Heart left ventricle (tissue), 16 donors: Measurements from ENCODE around the gene NCOA1. TPM values are rescaled to one million over a fixed set of nuclear protein-coding genes. Genes with fewer than 3 reads are reported as not detected.

ENCODE experiments used
- ATAC-seq, 4 donors: fragments of 200-7000 bp; cut with Tn5 transposase; one replicate each; pipeline ENCODE4 v1.9.1; 2020 to 2022; ENCODE audit warnings: moderate library complexity in 4 of 4, mild to moderate bottlenecking in 3 of 4, moderate number of reproducible peaks in 1 of 4
- DNase-seq, 5 donors: peaks; one replicate each; pipeline ENCODE4 v3.0.0-alpha.2; 2020
- H3K27ac ChIP-seq, 12 donors: fragments of 200-600 bp; sonication (generic) in 4 of 12; one replicate each; pipeline versions ENCODE4 v1.5.0 to v1.8.0; 2016 to 2022; ENCODE audit warnings: mild to moderate bottlenecking in 2 of 12
- H3K27me3 ChIP-seq, 9 donors: fragments of 200-600 bp; sonication (generic) in 2 of 9; one replicate each; pipeline versions ENCODE4 v1.5.1 to v1.8.0; 2016 to 2022; ENCODE audit warnings: mild to moderate bottlenecking in 3 of 9
- H3K36me3 ChIP-seq, 9 donors: fragments of 200-600 bp; sonication (generic) in 2 of 9; one replicate each; pipeline versions ENCODE4 v1.5.0 to v1.8.0; 2018 to 2022; ENCODE audit warnings: mild to moderate bottlenecking in 2 of 9
- H3K4me1 ChIP-seq, 12 donors: fragments of 200-600 bp; sonication (generic) in 4 of 12; one replicate each; pipeline versions ENCODE4 v1.5.0 to v1.8.0; 2016 to 2022; ENCODE audit warnings: mild to moderate bottlenecking in 3 of 12
- H3K4me3 ChIP-seq, 12 donors: fragments of 200-600 bp; sonication (generic) in 4 of 12; one replicate each; pipeline versions ENCODE4 v1.5.0 to v1.8.0; 2017 to 2022; ENCODE audit warnings: mild to moderate bottlenecking in 9 of 12, moderate library complexity in 4 of 12
- H3K9me3 ChIP-seq, 12 donors: fragments of 200-600 bp; sonication (generic) in 4 of 12; one replicate each; pipeline versions ENCODE4 v1.5.0 to v1.8.0; 2016 to 2022; ENCODE audit warnings: mild to moderate bottlenecking in 1 of 12
- POLR2A ChIP-seq, 2 donors: fragments of 450-650 bp; IDR thresholded peaks; one replicate each; pipeline ENCODE4 v1.6.1; 2017; ENCODE audit warnings: antibody characterized with exemption in 2 of 2, mild to moderate bottlenecking in 2 of 2, moderate library complexity in 2 of 2
- WGBS, 4 donors: extraction: QIAGEN DNeasy Blood & Tissue Kit in 2 of 4; methylation state at CpG; one replicate each; pipeline versions ENCODE4 v1.1.5 to v1.1.7; 2013 to 2018; 5-methylcytosine and 5-hydroxymethylcytosine counted together
- intact Hi-C, 10 donors: fragments of 100-400 bp; cut with DNase I; formaldehyde crosslinking; loops; one replicate each; pipeline versions ENCODE4 v1.11.1 to v1.14.2; 2022
- polyA plus RNA-seq, 2 donors: library from polyadenylated mRNA; stranded (reverse); fragments of 200-250 nt; gene quantifications; one replicate each; pipeline ENCODE4 v1.2.3, GENCODE V29; 2013
- total RNA-seq, 9 donors: library from RNA; depleted of rRNA in 2 of 9; stranded (reverse); fragments of >200 nt in 2 of 9; fragmentation: NEBNext Ultra II Directional in 3 of 9; extraction: Animal tissue kit (Norgen Biotek cat#: 25700) in 3 of 9; gene quantifications; one replicate each; pipeline versions ENCODE4 v1.1.0 to v1.2.4, GENCODE V29; 2016 to 2023
- TF ChIP-seq, protein P1 (sequence below), 12 donors: fragments of 200-600 bp; sonication (generic) in 4 of 12; IDR thresholded peaks; one replicate each; pipeline versions ENCODE4 v1.5.0 to v1.8.0; 2018 to 2022; ENCODE audit warnings: antibody characterized with exemption in 12 of 12, mild to moderate bottlenecking in 5 of 12
- donor health status: ischemic (EF 13 %, LVEDD 7.1; RV severe dilation, severe dysfunction).
- donor health status: healthy with polysubstance abuse.
- donor health status: DM: no; HTN: yes; CAD: no.
- donor health status: DM: no; HTN: no; CAD: no.
- donor health status: ischemic (EF 25% LVEDD 6.9; RV normal size, moderate dysfunction).
- donor health status: ischemic (EF 25% LVEDD 5.7; RV mildly dilated, moderate dysfunction).
- donor health status: healthy.
- donor health status: DM: yes; HTN: yes; CAD: no.
- donor health status: ischemic (EF 35%, LVEDD 5.7; RV mildly dilated, moderate dysfunction).
- donor health status: nonischemic (EF 11% LVEDD 7.7; RV severe dilation, severe dysfunction).
- donor health status: DM: yes; HTN: yes; CAD: no.
- donor health status: PGD.
- donor health status: ischemic (EF 29% LVEDD 5.4; RV normal size, mild dysfunction).
- donor health status: nonischemic (EF 23%, LVEDD 6.1; RV moderate dilation, normal function).

NCOA1 gene
- total and polyA plus RNA-seq, 11 donors: 8.5 to 42.3 (median 32.4) TPM

GRCh38 chr2:24708537-24709152, 217.6 kb downstream of the NCOA1 start:
- ATAC-seq: no peak
- intact Hi-C loops: no loop called here
- Histone ChIP-seq H3K4me3 (no peak overlapping the region), H3K36me3 (peaks cover 0 to 87% (median 59%) of the 10 kb centered on the region in 9 donors), H3K27me3 (no peaks in the 10 kb centered on the region), H3K4me1 (peaks cover 0 to 14% (median 0%) of the 10 kb centered on the region in 12 donors), H3K27ac (no peak overlapping the region), H3K9me3 (no peaks in the 10 kb centered on the region)
- TF ChIP-seq, protein P1, sequence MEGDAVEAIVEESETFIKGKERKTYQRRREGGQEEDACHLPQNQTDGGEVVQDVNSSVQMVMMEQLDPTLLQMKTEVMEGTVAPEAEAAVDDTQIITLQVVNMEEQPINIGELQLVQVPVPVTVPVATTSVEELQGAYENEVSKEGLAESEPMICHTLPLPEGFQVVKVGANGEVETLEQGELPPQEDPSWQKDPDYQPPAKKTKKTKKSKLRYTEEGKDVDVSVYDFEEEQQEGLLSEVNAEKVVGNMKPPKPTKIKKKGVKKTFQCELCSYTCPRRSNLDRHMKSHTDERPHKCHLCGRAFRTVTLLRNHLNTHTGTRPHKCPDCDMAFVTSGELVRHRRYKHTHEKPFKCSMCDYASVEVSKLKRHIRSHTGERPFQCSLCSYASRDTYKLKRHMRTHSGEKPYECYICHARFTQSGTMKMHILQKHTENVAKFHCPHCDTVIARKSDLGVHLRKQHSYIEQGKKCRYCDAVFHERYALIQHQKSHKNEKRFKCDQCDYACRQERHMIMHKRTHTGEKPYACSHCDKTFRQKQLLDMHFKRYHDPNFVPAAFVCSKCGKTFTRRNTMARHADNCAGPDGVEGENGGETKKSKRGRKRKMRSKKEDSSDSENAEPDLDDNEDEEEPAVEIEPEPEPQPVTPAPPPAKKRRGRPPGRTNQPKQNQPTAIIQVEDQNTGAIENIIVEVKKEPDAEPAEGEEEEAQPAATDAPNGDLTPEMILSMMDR (IDR thresholded peaks at IDR 0.05): no peak
- no peak for TF ChIP-seq POLR2A (IDR thresholded peaks at IDR 0.05)
- DNase-seq: no peak
- 78 to 85% (median 82%) methylated on average over 3 of the region's 3 CpGs for WGBS, 4 donors

GRCh38 chr2:24710806-24711205, 219.8 kb downstream of the NCOA1 start:
- no peak for TF ChIP-seq POLR2A (IDR thresholded peaks at IDR 0.05)
- TF ChIP-seq, protein P1 (IDR thresholded peaks at IDR 0.05): no peak
- Histone ChIP-seq H3K9me3 (no peaks in the 10 kb centered on the region), H3K36me3 (peaks cover 0 to 90% (median 70%) of the 10 kb centered on the region in 9 donors), H3K4me1 (peaks cover 0 to 12% (median 0%) of the 10 kb centered on the region in 12 donors), H3K27me3 (no peaks in the 10 kb centered on the region), H3K27ac (no peak overlapping the region), H3K4me3 (no peak overlapping the region)
- intact Hi-C loops: loop anchor here in 1 of 10 donors (10.0 kb wide), 1 partner anchor 216 kb away; the partner anchor contains the start of gene NCOA1
- DNase-seq (peak in 1 of 5 donors; percentile 10), ATAC-seq (no peak)
- 86 to 93% (median 91%) methylated on average over 6 of the region's 6 CpGs for WGBS, 4 donors

GRCh38 chr2:24711865-24712264, 220.8 kb downstream of the NCOA1 start:
- H3K36me3 ChIP-seq: peaks cover 0 to 87% (median 71%) of the 10 kb centered on the region in 9 donors
- intact Hi-C loops: loop anchor here in 1 of 10 donors (10.0 kb wide), 1 partner anchor 217 kb away; the partner anchor contains the start of gene NCOA1

DNA sequence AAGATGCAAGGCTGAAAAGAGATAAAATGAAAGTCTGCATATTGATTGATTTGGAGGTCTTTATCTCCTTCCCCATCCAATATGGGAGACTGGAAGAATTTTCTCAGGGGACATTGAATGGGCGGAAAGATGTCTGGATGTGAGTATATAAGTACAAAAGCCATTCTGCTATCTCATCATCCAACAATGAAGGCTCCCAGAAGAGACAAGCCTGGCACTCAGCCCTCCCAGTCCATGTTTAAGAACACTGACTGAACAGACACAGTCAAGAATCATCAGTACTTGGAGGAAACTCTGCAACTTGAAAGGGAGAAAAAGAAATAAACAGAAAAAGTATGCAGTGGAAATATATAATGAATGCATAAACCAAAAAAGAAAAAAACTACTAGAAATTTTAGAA, 221.2 kb downstream of the NCOA1 start:
- ATAC-seq (no peak), DNase-seq (peak in 1 of 5 donors; percentile 24)
- H3K36me3 ChIP-seq: peaks cover 0 to 87% (median 71%) of the 10 kb centered on the region in 9 donors
- H3K27ac ChIP-seq: no peak overlapping the region
- intact Hi-C loops: loop anchor here in 1 of 10 donors (10.0 kb wide), 1 partner anchor 217 kb away; the partner anchor contains the start of gene NCOA1
- WGBS, 4 donors: 62 to 74% (median 65%) methylated on average over 1 of the region's 1 CpG
- peaks cover 0 to 12% (median 0%) of the 10 kb centered on the region in 12 donors for H3K4me1 ChIP-seq
- H3K4me3 ChIP-seq: no peak overlapping the region
- TF ChIP-seq, protein P1 (IDR thresholded peaks at IDR 0.05): no peak
- TF ChIP-seq POLR2A (IDR thresholded peaks at IDR 0.05): no peak
- H3K27me3 ChIP-seq: no peaks in the 10 kb centered on the region
- no peaks in the 10 kb centered on the region for H3K9me3 ChIP-seq

More at GRCh38 chr2:24711865-24712264, 220.8 kb downstream of the NCOA1 start:
- 35 to 52% (median 41%) methylated on average over 2 of the region's 2 CpGs for WGBS, 4 donors
- Histone ChIP-seq H3K4me3 (no peak overlapping the region), H3K27ac (no peak overlapping the region), H3K9me3 (no peaks in the 10 kb centered on the region), H3K27me3 (no peaks in the 10 kb centered on the region), H3K4me1 (peaks cover 0 to 12% (median 0%) of the 10 kb centered on the region in 12 donors)
- DNase-seq (no peak), ATAC-seq (peak in 1 of 4 donors; percentile 16)
- TF ChIP-seq, protein P1 (IDR thresholded peaks at IDR 0.05): no peak
- no peak for TF ChIP-seq POLR2A (IDR thresholded peaks at IDR 0.05)
